Activated naive CD4-positive, alpha-beta T cell treated with anti-CD3 and anti-CD28 coated beads for 36 hours (primary cell): ENCODE measurements around the gene CHMP6. TPM values are rescaled to one million over a fixed set of nuclear protein-coding genes. Genes with fewer than 3 reads are reported as not detected.

Experiments
- CTCF ChIA-PET: fragments of 350-600 bp; sonication (Branson Sonifier 250); formaldehyde crosslinking; loops from one replicate; lab custom pipeline; 2021; ENCODE audit warnings: antibody characterized with exemption; lab: Charles Lee
- DNase-seq: peaks from one replicate; pipeline ENCODE4 v3.0.0-alpha.2; 2020
- H3K27ac Mint-ChIP-seq: one replicate; pipeline ENCODE4 v1.8.0; 2021; ENCODE audit warnings: mild to moderate bottlenecking, mixed read lengths
- H3K27me3 Mint-ChIP-seq: one replicate; pipeline ENCODE4 v1.8.0; 2021; ENCODE audit warnings: low read depth, mixed read lengths
- H3K36me3 Mint-ChIP-seq: one replicate; pipeline ENCODE4 v1.8.0; 2021; ENCODE audit warnings: low read depth, mixed read lengths
- H3K4me1 Mint-ChIP-seq: one replicate; pipeline ENCODE4 v1.8.0; 2021; ENCODE audit warnings: low read depth, mixed read lengths
- H3K4me3 Mint-ChIP-seq: one replicate; pipeline ENCODE4 v1.8.0; 2021; ENCODE audit warnings: mild to moderate bottlenecking, moderate library complexity, mixed read lengths
- H3K9me3 Mint-ChIP-seq: one replicate; pipeline ENCODE4 v1.8.0; 2021; ENCODE audit warnings: mixed read lengths
- intact Hi-C: fragments of 100-400 bp; cut with micrococcal nuclease; formaldehyde crosslinking; loops from one replicate; pipeline ENCODE4 v1.15.1; 2023
- total RNA-seq, 2 experiments: library from RNA; stranded (reverse); gene quantifications; one replicate each; pipeline ENCODE4 v1.2.3, GENCODE V29; 2021

CHMP6 gene
- total RNA-seq, 2 experiments from 2014 or later, result 10.1 to 10.6 TPM

DNA sequence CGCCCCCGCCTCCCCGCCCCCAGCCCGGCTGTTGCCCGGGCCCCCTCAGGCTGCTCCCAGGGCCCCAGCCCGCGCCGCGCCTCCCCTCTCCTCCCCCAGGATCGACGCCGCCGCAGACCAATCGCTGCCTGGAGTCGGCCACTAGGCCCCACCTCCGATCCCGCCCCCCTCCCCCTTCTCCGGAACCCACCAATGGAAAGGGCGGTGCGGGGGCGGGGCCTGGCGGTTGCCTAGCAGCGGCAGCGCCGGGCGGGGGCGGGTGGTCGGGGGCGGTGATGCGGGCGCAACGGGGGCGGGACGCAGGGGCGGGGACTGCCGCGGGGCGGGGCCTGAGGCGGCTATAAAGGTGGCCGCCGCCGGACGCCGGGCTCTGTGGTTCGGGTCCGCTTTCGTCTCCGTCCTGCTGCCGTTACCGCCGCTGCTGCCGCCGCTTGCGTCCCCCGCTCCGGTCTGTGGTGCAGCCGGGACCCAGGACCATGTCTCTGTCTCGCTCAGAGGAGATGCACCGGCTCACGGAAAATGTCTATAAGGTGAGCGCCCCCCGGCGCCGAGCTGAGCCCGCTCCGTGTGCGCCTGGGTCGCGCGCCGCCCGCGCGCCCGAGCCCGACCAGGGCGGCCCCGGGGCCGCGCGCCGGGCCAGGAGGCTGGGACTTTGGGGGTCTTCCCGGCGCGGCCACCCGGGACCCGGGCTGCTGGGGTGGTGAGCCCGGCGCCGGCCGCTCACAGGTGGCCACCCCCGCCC lies 43.3 kb downstream of the CHMP6 start, which contains the start of gene BAIAP2:
Gene BAIAP2 (plus strand): TSS at position 373 of the 742 bp plus-strand sequence. CDS start 104 bp downstream, at position 477.
- no peak within 1 kb of the TSS for H3K27ac Mint-ChIP-seq
- CTCF ChIA-PET, result no interaction called here
- peaks cover 15% of the 10 kb centered on the region for H3K4me1 Mint-ChIP-seq
- peak within 1 kb of the TSS; percentile 85 for H3K4me3 Mint-ChIP-seq
- peaks cover 19% of the 10 kb centered on the region for H3K27me3 Mint-ChIP-seq
- H3K9me3 Mint-ChIP-seq, result no peaks in the 10 kb centered on the region
- intact Hi-C loops, result loop anchor here (1.0 to 10.0 kb wide), 3 partner anchors 60 to 450 kb away; partner anchors contain the start of gene CEP131
- DNase-seq, result peak; percentile 95
- no peaks in the 10 kb centered on the region for H3K36me3 Mint-ChIP-seq

DNA sequence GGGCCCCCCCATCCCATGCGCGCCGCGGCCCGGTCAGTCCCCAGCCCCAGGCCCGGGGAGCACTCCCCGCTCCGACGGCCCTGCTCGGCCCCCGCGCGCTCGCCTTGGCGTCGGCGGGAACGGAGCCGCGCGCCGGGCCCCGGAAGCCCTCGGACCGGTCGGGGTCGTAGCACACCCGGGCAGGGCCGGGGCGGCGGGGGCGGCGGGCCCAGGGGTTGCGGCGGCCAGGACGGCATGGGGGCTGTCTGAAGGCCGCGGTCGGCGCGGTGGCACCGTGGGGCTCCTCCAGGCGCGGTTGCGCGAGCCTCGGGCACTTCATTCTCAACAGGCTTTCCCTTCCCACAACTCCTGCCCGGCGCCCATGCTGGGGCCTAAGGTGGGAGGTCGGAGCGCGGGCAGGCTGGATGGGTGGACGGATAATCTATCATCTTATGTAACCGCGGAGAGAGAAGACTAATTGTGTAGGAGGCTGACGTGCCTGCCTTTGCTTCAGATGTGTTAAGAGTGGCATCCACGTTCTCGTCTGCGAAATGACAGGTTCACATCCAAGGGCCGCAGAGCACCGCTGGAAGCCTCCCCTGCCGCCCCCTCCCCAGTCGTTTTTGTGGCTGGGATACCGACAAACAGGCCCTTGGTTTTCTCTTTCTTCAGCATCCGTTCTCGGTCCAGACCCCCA lies 44.0 kb downstream of the CHMP6 start:
- intact Hi-C loops, result loop anchor here (1.0 to 10.0 kb wide), 2 partner anchors 60 to 449 kb away; no protein-coding TSS in a partner anchor
- H3K27ac Mint-ChIP-seq, result no peak overlapping the region
- DNase-seq, result no peak
- no peaks in the 10 kb centered on the region for H3K9me3 Mint-ChIP-seq
- no peaks in the 10 kb centered on the region for H3K36me3 Mint-ChIP-seq
- H3K27me3 Mint-ChIP-seq, result peaks cover 19% of the 10 kb centered on the region
- H3K4me3 Mint-ChIP-seq, result peak overlapping the region; percentile 71
- CTCF ChIA-PET, result interaction anchor here (1.2 kb wide), 1 partner anchor 12 kb away, joined by 4 read pairs; no protein-coding TSS in a partner anchor
- H3K4me1 Mint-ChIP-seq, result peaks cover 15% of the 10 kb centered on the region

DNA sequence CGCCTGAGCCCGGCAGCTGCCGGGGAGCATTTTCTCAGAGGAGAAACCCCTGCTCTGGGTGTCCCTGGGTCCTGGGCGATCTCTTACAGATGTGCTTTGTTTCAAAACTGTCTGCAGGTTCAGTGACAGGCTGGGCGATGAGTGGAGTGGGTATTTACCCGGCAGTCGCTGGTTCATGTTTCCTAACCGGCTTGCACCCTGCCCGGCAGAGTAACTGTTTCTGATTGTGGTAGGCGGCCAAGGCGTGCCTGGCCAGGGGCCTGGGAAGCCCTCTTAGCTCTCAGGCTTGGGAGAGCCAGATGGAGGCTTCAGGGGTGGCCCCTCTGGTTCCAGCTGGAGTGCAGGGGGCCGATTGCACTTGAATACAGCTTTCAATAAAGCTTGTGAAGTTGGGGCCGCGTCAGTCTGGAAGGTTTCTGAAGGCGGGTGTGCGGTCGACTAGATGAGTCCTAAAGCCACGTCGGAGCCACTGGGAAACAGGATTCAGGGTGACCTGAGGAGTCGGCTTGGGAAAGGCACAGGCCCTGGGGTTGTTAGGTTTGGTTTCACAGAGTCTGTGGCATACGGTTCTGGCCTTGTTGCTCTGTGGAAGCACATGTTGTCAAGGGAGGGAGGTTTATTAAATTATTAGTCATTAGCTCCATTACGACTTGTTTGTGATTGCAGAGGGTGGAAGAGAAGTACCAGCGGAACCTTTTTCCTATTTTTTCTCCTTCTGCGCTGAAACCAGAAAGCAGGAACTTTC lies 44.7 kb downstream of the CHMP6 start:
- no peak overlapping the region for H3K27ac Mint-ChIP-seq
- H3K27me3 Mint-ChIP-seq, result peaks cover 19% of the 10 kb centered on the region
- no peaks in the 10 kb centered on the region for H3K36me3 Mint-ChIP-seq
- DNase-seq, result no peak
- intact Hi-C loops, result loop anchor here (10.0 kb wide), 1 partner anchor 448 kb away; no protein-coding TSS in a partner anchor
- H3K9me3 Mint-ChIP-seq, result no peaks in the 10 kb centered on the region
- CTCF ChIA-PET, result interaction anchor here (1.2 kb wide), 1 partner anchor 12 kb away, joined by 4 read pairs; no protein-coding TSS in a partner anchor
- peaks cover 15% of the 10 kb centered on the region for H3K4me1 Mint-ChIP-seq
- peak overlapping the region; percentile 71 for H3K4me3 Mint-ChIP-seq

DNA sequence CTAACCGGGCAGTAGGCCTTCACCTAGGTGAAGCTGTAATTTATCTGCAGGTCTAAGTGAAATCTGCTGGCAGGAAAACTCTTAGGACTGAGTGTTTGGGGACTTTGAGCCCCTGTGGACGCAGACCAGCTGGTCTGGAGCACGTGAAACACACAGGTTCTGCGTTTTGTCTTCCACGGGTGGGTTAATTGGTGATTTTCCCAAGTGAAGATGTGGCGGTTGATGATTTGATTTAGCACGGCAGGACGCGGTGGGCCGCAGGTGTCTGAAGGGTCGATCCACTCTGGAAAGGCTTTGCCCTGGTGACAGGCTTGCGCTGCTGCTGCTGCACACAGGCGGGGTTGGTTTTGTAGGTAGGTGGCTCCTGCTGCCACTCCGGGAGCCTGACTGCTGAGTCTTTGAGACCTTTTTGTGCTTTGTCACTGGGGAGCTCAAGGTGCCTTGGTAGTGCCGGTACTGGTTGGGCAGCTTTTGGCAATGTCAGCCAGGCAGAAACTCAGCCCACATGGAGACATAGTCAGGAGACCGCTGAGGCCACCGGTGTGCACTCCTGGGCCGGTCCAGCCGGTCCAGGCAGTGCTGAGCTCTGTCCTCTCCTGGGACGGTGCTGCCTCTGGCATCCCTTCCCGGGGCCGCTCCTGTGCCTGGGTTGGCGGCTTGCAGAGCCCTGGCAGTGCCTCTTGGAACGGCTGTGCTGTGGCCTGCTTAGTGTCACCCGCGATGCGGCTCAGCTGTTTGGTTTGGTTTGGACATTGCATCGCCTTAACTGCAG lies 45.6 kb downstream of the CHMP6 start:
- Mint-ChIP-seq H3K4me1 (peaks cover 15% of the 10 kb centered on the region), H3K27ac (no peak overlapping the region), H3K9me3 (no peaks in the 10 kb centered on the region), H3K27me3 (peaks cover 19% of the 10 kb centered on the region), H3K4me3 (peak overlapping the region; percentile 12), H3K36me3 (no peaks in the 10 kb centered on the region)
- intact Hi-C loops, result loop anchor here (10.0 kb wide), 1 partner anchor 448 kb away; no protein-coding TSS in a partner anchor
- CTCF ChIA-PET, result interaction anchor here (0.7 kb wide), 1 partner anchor 61 kb away, joined by 3 read pairs; no protein-coding TSS in a partner anchor
- no peak for DNase-seq

DNA sequence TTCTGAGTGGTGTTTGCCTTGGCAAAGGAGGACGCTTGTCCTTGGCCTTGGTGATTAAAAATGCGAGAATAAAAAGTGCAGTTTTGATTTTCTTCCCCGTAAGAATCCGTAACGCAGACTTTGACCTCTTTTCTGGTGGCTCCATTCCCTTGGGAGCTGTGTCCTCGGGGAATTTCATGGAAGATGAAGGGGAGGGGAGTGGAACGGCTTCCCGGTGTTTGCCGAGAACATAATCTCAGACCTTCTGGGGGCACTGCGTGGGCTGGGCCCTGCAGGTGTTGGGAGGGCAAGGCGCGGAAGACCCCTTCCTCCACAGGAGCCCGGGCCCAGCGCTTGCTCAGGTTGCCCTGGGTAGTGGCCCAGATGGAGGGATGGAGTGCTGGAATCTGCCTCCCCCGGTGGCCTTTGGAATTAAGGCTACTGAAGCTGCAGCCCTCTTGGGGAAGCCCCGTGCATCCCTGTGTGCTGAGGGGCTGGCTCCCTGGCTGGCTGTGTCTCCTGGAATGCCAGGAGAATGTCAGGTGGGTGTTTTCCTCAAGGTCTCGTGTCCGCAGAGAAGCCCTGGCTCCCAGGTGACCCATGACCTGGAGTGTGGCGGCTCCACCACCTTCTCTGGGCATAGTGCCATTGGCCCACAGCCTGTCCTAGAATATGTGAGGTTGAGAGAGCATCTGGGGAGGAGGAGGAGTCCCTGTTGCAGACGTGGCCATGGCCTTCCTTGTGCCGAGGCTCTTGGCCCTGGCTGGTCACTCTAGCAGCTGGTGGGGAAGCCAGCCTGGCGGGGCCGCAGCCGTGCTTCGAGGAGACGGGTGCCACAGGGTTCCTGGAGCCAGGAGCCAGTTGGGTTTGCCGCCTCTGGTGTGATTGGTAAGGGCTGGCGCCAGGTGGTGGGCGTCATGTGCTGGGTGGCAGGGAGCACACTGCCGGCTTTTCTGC lies 46.4 kb downstream of the CHMP6 start:
- no peak overlapping the region for H3K27ac Mint-ChIP-seq
- intact Hi-C loops, result loop anchor here (10.0 kb wide), 1 partner anchor 447 kb away; no protein-coding TSS in a partner anchor
- CTCF ChIA-PET, result no interaction called here
- no peaks in the 10 kb centered on the region for H3K36me3 Mint-ChIP-seq
- no peaks in the 10 kb centered on the region for H3K9me3 Mint-ChIP-seq
- no peak for DNase-seq
- H3K4me1 Mint-ChIP-seq, result peaks cover 15% of the 10 kb centered on the region
- H3K4me3 Mint-ChIP-seq, result no peak overlapping the region
- peaks cover 19% of the 10 kb centered on the region for H3K27me3 Mint-ChIP-seq

DNA sequence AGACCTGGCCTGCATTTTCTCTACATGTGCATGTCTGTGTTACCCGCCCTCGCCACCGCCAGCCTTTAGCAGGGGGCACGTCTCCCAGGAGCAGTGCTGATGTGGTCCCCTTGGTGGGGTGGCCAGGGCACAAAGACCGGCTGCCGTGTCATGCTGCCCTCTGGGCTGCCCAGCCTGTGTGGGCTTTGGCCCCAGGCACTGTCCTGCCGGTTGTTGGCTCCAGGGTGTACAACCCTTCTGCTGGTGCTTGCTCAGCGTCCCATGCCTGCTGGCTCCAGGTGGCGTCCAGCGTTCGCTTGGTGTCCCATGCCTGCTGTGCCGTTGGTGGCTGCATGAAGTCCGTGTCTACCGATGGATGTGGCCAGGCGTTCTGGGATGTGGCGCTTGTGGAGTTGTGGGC lies 47.5 kb downstream of the CHMP6 start:
- Mint-ChIP-seq H3K9me3 (no peaks in the 10 kb centered on the region), H3K36me3 (no peaks in the 10 kb centered on the region), H3K27ac (no peak overlapping the region), H3K4me1 (peaks cover 7% of the 10 kb centered on the region), H3K27me3 (peaks cover 9% of the 10 kb centered on the region), H3K4me3 (no peak overlapping the region)
- no peak for DNase-seq
- CTCF ChIA-PET, result no interaction called here
- intact Hi-C loops, result loop anchor here (10.0 kb wide), 1 partner anchor 446 kb away; no protein-coding TSS in a partner anchor

DNA sequence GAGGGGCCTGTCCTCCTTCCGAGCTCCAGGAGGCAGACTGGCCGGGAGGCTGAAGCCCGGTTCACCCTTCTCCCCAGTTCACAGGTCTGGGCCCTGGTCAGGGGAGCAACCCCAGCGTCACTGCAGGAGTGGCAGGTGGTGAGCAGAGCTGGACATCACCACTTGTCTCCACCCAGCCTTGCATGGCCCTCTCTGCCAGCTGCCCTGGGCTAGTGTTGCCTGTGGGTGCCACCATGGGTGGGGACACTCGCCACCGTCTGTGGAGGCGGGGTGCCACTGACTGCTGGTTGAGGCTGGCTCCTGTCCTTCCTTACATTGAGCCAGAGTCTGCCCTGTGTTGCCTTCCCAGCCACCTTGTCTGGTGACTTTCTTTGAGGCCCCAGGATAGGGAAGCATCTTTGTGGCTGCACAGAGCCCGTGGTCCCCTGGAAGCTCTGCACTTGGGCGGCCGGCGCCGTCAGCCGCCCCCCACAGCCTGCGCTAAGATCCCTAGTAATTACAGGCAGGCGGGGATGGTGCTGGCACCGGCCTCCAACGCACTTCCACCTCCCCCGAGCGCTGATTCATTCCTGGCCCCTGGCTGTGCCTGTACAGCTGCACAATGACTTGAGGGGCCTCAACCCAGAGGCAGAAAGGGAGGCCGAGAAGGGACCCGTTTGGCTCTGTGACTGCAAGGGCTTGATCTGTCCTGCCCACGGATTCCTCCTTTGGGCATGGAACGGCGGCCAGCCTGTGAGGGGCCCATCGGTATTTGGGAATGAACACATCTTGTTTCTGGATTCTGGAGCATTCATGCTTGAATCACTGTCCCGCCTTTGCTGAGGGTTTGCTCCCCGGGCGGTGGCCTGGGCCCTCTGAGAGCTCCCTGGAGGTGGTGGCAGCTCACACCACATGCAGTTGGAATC lies 48.5 kb downstream of the CHMP6 start:
- H3K27me3 Mint-ChIP-seq, result peaks cover 7% of the 10 kb centered on the region

DNA sequence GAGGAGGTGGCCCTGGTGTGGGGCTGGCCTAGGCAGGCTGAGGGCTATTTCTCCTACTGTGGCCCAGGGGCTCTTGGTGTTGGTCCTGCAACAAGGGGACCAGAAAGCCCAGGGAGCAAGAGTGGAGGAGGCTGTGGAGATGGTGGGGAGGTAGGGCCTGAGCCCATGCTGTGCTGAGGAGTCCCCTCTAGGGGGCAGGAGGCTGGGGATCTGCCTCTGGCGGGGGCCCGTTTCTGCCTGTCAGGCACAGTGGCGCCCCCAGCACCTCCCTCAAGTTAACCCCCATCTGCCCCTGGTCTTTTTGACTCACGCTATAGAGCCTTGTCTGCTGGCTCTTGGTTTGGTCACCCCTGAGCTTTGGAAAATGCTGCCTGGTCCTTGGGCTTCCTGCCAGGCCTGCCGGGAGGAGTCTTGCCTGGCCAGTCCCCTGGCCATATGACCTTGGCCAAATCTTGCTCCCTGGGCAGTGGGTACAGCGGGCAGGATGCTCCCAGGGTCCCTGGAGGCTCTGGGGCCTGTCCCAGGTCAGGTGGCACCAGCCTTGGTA lies 49.2 kb downstream of the CHMP6 start:
- H3K27ac Mint-ChIP-seq, result no peak overlapping the region
- H3K27me3 Mint-ChIP-seq, result peaks cover 4% of the 10 kb centered on the region
- DNase-seq, result no peak
- no peaks in the 10 kb centered on the region for H3K9me3 Mint-ChIP-seq
- CTCF ChIA-PET, result no interaction called here
- H3K4me1 Mint-ChIP-seq, result peaks cover 3% of the 10 kb centered on the region
- H3K4me3 Mint-ChIP-seq, result no peak overlapping the region
- no peaks in the 10 kb centered on the region for H3K36me3 Mint-ChIP-seq
- intact Hi-C loops, result no loop called here

More for the DNA sequence above, 48.5 kb downstream of the CHMP6 start:
- Mint-ChIP-seq H3K4me3 (no peak overlapping the region), H3K27ac (no peak overlapping the region), H3K9me3 (no peaks in the 10 kb centered on the region), H3K4me1 (peaks cover 5% of the 10 kb centered on the region), H3K36me3 (no peaks in the 10 kb centered on the region)
- no peak for DNase-seq
- CTCF ChIA-PET, result no interaction called here
- intact Hi-C loops, result loop anchor here (10.0 kb wide), 1 partner anchor 445 kb away; no protein-coding TSS in a partner anchor

DNA sequence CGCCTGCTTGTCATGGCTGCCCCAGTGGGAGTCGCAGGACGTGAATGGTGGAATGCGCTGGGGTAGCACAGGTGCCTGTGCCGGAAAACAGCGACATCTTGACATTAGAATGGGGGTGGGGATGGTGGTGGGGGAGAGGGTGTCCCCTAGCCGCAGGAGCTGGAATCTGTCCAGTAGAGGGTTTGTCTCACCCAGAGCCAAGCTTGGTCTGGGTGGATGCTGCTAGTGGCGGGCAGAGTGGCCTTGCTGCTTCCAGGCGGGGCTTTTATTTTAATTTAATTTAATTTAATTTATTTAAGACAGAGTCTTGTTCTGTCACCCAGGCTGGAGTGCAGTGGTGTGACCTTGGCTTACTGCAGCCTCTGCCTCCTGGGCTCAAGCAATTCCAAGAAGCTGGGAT lies 51.0 kb downstream of the CHMP6 start:
- no peaks in the 10 kb centered on the region for H3K27me3 Mint-ChIP-seq
- no peak overlapping the region for H3K4me3 Mint-ChIP-seq
- DNase-seq, result no peak
- intact Hi-C loops, result no loop called here
- no peaks in the 10 kb centered on the region for H3K36me3 Mint-ChIP-seq
- H3K9me3 Mint-ChIP-seq, result no peaks in the 10 kb centered on the region
- CTCF ChIA-PET, result interaction anchor here (2.0 kb wide), 1 partner anchor 17 kb away, joined by 5 read pairs; no protein-coding TSS in a partner anchor
- no peak overlapping the region for H3K27ac Mint-ChIP-seq
- H3K4me1 Mint-ChIP-seq, result no peaks in the 10 kb centered on the region

DNA sequence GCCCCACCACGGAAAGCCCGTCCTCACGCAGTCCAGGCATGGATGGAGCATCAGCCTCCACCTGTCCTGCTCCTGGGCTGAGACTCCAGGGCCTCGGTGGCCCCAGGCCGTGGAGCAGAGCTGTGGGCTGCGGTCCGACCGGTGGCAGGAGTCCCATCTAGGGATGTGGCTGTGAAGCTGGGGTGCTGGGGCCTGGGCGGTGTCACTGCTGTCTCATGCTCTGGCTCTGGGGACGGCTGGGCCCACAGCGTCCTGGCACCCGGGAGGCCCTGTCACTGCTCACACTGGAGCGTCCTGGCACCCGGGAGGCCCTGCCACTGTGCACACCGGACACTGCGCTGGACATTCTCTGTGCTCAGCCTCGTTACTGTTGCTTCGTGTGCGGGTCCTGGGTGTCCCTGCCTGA lies 51.7 kb downstream of the CHMP6 start:
- CTCF ChIA-PET, result interaction anchor here (2.0 kb wide), 1 partner anchor 18 kb away, joined by 5 read pairs; no protein-coding TSS in a partner anchor
- intact Hi-C loops, result no loop called here
- Mint-ChIP-seq H3K36me3 (no peaks in the 10 kb centered on the region), H3K4me3 (no peak overlapping the region), H3K27ac (no peak overlapping the region), H3K27me3 (no peaks in the 10 kb centered on the region), H3K9me3 (no peaks in the 10 kb centered on the region), H3K4me1 (no peaks in the 10 kb centered on the region)
- no peak for DNase-seq
